Measurements from ENCODE around the gene SEBOX.
A peak's percentile ranks its signal among the peaks of the same experiment; 100 is the strongest.

SEBOX gene

DNA sequence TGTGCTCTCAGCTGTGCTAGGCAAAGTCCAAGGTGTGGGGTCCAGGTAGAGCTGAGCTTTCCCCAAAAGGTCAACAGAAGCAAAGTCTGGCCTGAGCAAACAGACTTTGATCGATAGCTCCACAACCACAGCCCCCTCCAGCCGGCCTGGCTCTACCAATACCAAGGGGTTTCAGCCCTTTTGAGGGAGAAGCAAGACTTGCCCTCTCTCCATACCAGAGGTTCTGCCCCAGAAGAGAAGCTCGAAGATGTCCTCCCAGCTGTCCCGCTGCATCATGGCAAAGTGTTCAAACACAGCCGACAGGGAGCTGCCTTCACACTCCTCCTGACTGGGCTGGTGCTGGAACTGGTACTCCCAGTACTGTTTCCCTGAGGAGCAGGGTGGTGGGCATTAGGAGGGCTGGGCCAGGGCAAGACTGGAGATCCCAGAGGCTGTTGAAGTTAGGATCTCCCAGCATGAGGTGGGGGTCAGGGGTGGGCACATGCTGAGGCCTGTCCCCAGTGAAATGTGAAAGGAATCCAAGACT lies 3.4 kb upstream of the SEBOX start:
- no peak for DNase-seq (ENCODE audit: low spot score)

DNA sequence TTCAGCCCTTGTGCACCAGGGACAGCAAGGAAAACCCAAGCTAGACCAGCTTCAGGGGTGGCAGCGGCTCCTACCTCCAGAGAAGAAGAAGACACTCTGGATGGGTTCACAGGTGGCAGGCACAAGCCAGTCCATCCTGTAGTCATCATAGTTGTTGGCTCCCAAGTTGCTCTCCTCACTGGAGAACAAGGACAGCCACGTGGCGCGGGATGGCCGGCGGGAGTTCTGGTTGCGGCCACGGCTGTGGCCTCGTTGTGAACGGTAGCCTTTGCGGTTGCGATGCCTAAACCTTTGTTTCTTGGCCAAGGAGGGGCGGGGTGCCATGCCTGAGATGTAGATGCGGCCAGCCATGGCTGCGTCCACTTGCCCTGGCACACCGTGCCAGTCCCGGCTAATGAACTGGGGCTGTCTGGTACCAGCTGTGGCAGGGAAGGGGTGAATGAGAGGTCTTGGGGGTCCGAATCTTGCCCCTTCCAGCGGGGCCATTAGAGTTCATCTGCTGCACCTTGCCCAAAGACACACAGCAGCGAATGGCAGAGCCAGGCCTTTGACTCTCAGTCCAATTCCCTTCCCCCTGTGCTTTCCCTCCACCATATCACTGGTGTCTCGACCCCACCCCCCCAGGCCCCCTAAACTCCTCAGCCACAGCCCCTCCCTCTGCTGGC lies 2.8 kb upstream of the SEBOX start:
- DNase-seq (ENCODE audit: low spot score): no peak

GRCh38 chr17:28366605-28367004 lies 1.6 kb upstream of the SEBOX start:
- no peak for DNase-seq (ENCODE audit: low spot score)

GRCh38 chr17:28365487-28365886 lies 488 bp upstream of the SEBOX start:
- no peak for DNase-seq (ENCODE audit: low spot score)

DNA sequence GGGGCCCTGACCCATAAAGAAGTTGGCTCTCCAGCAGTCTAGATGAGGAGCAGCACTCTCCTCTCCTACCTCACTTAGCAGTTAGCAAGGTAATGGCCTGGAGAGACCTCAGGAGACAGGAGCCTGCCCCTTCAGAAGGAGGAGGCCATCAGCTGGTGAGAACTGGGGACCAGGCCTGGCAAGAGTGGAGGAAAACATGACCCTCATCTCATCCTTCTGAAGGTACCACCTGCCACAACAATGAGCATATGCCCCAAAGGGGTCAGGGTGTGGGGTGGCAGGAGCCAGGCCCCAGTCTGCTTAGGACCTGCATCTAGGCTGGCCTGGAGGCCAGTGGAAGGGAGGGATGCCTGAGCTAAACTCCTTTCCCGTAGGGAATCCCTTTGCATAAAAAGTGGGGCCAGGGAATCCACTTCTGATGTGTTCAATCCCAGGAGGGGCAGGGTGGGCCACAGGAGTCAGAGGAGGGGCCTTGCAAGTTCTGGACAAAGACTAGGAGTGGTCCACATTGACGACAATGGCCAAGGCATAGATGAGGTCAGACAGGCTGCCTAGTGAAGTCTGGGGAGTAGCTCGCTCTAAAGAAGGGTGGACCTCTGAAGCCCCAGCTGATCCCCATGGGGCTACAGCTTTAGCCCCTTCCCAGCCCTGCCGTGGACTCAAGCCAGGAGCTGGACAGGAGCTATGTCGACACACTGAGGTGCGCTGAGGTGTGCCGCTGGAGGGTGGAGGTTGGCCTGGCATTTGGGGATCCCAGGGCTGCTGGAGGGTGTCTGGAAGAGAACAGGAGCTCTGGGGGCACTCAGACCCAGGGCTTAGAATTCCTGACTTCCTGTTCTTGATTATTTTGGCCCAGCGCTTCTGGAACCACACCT lies 986 bp downstream of the SEBOX start:
- no peak for DNase-seq (ENCODE audit: low spot score)

- DNase-seq (ENCODE audit: low spot score): no peak
Measured at GRCh38 chr17:28363186-28363585, 1.8 kb downstream of the SEBOX start.

DNA sequence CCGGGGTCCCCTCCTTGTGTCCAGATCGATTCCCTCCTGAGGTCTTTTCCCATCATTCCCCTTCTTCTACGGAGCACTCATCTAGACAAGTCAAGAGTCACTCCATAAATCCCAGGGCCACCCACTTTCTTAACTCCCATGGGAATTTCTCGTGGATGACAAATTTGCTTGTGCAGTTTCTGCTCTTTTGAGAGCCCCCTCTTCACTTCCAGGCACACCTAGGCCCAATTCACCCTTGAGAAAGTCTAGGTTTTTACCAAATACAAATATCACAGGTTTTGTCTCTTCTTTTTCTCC lies 7.2 kb downstream of the SEBOX start:
- DNase-seq (ENCODE audit: low spot score): no peak

GRCh38 chr17:28357061-28357900 lies 7.7 kb downstream of the SEBOX start, which contains the start of gene POLDIP2:
POLDIP2 (minus strand) TSS chr17:28357527; CDS start chr17:28357448, 79 bp downstream.
- peak; percentile 97 for DNase-seq (ENCODE audit: low spot score)

- DNase-seq (ENCODE audit: low spot score): no peak
Measured at GRCh38 chr17:28350271-28350670, 14.7 kb downstream of the SEBOX start.

DNA sequence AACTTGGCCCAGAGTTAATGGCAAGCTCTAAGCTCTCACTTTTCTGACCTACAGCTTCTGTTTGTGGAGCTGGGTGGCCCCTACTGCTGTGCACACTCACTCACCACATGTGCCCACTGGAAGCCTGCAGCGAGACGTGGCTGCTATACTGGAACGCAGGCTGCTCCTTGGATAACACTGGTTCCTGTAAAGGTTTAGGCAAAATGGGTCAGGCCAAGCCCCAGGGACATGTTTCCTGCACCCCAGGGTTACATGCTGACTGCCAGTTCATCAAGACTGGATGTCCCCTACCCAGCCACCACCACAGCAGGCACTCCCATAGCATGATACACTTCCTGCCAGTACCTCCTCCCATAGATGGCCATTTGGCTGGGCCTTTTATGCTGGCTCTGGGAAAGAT lies 16.0 kb downstream of the SEBOX start:
- DNase-seq (ENCODE audit: low spot score): no peak

GRCh38 chr17:28347261-28347891 lies 17.6 kb downstream of the SEBOX start:
- DNase-seq (ENCODE audit: low spot score): no peak

- no peak for DNase-seq (ENCODE audit: low spot score)
Measured at GRCh38 chr17:28346746-28347246, 18.2 kb downstream of the SEBOX start.

- no peak for DNase-seq (ENCODE audit: low spot score)
Measured at GRCh38 chr17:28346199-28346580, 18.8 kb downstream of the SEBOX start.

DNA sequence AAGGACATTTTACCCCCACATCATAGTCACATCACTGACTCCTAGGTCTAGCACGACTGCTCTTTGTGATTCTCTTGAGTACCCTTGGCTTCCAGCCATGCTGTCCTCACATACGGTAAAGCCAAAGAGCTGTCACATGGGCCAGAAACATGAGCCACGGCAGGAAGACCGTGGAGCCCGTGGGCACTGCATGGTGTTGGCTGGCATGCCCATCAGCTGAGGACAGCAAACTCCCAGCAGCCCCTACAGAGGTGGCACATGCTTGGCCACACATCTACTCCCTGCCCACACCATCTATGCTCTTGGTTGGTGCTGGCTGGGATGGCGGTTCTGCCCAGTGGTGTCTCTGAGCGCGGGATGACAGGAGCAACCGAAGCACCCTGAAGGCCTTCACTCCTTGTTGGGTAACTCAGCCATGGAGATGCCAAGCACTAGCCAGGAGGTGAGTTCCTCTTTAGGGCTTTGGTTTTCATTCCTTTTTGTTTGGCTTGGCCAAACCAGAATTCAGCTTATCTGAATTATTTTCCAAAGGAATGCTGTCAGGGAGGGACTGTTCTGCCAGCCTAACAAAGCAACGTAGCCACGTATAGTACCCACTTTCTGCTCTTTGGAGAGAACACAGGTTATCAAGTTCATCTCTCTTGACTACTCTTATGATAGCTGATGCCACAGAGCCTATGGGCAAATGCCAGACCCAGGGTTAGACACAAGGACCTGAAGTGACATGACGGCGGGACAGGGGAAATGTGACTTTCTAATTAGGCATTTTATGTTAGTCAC lies 19.4 kb downstream of the SEBOX start:
- no peak for DNase-seq (ENCODE audit: low spot score)

DNA sequence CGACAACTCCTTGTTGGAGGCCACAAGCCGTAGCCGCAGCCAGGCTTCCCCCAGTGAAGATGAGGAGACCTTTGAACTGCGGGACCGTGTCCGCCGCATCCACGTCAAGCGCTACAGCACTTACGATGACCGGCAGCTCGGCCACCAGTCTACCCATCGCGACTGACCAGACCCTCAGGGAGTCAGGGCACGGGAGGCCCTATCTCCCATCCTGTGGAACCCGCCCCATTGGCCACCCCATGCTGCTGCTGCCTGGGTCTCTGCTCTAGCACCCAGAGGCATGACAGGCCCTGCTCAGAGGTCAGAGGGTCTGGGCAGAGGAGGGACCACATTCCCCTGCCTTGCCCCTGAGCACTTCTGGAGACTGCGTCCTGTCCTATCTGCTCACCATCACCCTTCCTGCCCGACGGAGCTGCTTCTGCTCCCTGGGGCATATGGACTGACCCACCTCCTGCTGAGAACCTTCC lies 20.5 kb downstream of the SEBOX start:
- no peak for DNase-seq (ENCODE audit: low spot score)

DNA sequence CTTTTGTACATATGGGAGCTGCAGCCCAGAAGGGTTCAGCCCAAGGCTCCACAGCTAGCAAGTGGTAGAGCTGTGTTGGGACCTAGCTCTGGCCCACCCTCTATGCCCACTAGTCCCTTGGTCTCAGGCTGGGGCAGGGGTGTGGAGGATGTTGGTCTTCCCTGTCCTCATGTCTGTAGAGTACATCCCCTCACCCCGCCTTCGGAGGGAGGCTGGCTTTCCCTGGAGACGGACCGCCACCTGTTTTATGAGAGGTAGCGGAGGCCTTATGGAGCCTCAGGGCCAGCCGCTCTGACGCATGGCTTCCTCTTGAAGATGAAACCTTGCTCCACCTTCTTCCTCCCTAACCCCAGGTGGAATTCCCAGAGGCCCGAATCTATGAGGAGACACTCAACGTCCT lies 21.0 kb downstream of the SEBOX start:
- DNase-seq (ENCODE audit: low spot score): no peak

GRCh38 chr17:28343491-28343932 lies 21.5 kb downstream of the SEBOX start:
- DNase-seq (ENCODE audit: low spot score): no peak

GRCh38 chr17:28342313-28342712 lies 22.7 kb downstream of the SEBOX start:
- no peak for DNase-seq (ENCODE audit: low spot score)

- no peak for DNase-seq (ENCODE audit: low spot score)
Measured at GRCh38 chr17:28341516-28341915, 23.5 kb downstream of the SEBOX start.

DNA sequence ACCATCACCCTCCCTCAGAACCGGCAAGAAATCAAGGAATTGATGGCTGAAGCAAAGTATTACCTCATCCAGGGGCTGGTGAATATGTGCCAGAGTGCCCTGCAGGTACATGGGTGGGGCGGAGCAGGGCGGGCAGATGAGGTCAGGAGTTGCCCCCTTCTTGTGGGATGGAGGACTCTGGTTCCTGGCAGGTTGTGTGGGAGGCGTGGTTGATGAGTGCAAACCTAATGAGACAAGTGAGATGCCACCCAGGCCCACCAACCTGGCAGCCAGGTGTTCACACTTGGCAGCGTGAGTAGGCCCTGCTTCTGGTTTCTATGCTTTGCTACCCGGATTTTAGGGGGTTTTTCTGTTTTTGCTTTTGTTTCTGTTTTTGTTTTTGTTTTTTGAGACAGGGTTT lies 24.6 kb downstream of the SEBOX start:
- no peak for DNase-seq (ENCODE audit: low spot score)

- no peak for DNase-seq (ENCODE audit: low spot score)
Measured at GRCh38 chr17:28339431-28339830, 25.6 kb downstream of the SEBOX start.

All from hematopoietic multipotent progenitor cell treated with erythropoietin and hydrocortisone succinate and interleukin-3 and kit ligand, for 15 days (in vitro differentiated cells).